Muscle layer of duodenum (tissue), 2 donors: ENCODE measurements around the gene OCLN.
"Not testable (repeated sequence)": the region's sequence is repeated elsewhere in the genome, so short reads cannot be mapped to it uniquely, and the experiment has no call there.

Experiments
- H3K27ac ChIP-seq: one replicate; pipeline ENCODE4 v1.7.0; 2013; ENCODE audit warnings: mild to moderate bottlenecking, low read length
- H3K27me3 ChIP-seq: one replicate; pipeline ENCODE4 v1.7.0; 2013; ENCODE audit warnings: low read depth, mild to moderate bottlenecking, control low read depth, low read length
- H3K36me3 ChIP-seq, 2 donors: one replicate each; pipeline ENCODE4 v1.7.0; 2013; ENCODE audit warnings: low read length in 2 of 2, control low read depth in 1 of 2, mild to moderate bottlenecking in 1 of 2; ENCODE audit not compliant: insufficient read depth in 2 of 2, control insufficient read depth in 1 of 2
- H3K4me1 ChIP-seq, 2 donors: one replicate each; pipeline ENCODE4 v1.7.0; 2013; ENCODE audit warnings: low read length in 2 of 2, mild to moderate bottlenecking in 2 of 2, control low read depth in 1 of 2, moderate library complexity in 1 of 2; ENCODE audit not compliant: insufficient read depth in 2 of 2, control insufficient read depth in 1 of 2
- H3K4me3 ChIP-seq, 2 donors: one replicate each; pipeline ENCODE4 v1.7.0; 2013; ENCODE audit warnings: low read length in 2 of 2, low read depth in 1 of 2, mild to moderate bottlenecking in 1 of 2
- H3K9me3 ChIP-seq, 2 donors: one replicate each; pipeline ENCODE4 v1.7.0; 2013; ENCODE audit warnings: low read length in 2 of 2, control low read depth in 1 of 2, mild to moderate bottlenecking in 1 of 2; ENCODE audit not compliant: control insufficient read depth in 1 of 2
- donor health status: healthy.

The OCLN gene

GRCh38 chr5:69530561-69531405, 38.2 kb downstream of the OCLN start:
- no peak overlapping the region for H3K27ac ChIP-seq
- no peaks in the 10 kb centered on the region for H3K36me3 ChIP-seq
- H3K4me3 ChIP-seq, result no peak overlapping the region
- H3K9me3 ChIP-seq, result no peaks in the 10 kb centered on the region
- no peaks in the 10 kb centered on the region for H3K27me3 ChIP-seq
- H3K4me1 ChIP-seq, result no peaks in the 10 kb centered on the region

DNA sequence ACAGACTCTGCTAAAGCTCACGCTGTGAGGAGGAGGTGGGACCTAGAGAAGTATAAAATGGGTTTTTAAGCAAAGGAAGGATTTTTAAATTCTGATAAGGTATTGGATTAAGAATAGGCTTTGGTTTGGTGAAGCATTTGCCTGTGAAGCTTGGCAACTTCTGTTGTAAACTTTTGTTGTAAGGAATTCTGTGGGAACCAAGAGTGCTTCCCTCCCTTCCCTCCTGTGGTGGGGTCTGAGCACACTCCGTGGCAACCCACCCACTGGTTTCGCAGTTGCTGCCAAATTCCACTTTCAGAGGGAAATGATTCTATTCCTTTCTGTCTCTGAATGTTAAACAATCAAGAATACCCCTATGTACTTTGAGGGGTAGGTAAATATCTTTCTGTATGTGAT, 38.8 kb downstream of the OCLN start:
- H3K4me1 ChIP-seq, result no peaks in the 10 kb centered on the region
- H3K4me3 ChIP-seq, result no peak overlapping the region
- no peaks in the 10 kb centered on the region for H3K9me3 ChIP-seq
- H3K27me3 ChIP-seq, result no peaks in the 10 kb centered on the region
- no peaks in the 10 kb centered on the region for H3K36me3 ChIP-seq
- no peak overlapping the region for H3K27ac ChIP-seq

- not testable (repeated sequence) for H3K27ac ChIP-seq, H3K9me3 ChIP-seq, H3K4me1 ChIP-seq, H3K4me3 ChIP-seq, H3K27me3 ChIP-seq, H3K36me3 ChIP-seq
These were observed 45.3 kb downstream of the OCLN start for GRCh38 chr5:69537911-69538310.

DNA sequence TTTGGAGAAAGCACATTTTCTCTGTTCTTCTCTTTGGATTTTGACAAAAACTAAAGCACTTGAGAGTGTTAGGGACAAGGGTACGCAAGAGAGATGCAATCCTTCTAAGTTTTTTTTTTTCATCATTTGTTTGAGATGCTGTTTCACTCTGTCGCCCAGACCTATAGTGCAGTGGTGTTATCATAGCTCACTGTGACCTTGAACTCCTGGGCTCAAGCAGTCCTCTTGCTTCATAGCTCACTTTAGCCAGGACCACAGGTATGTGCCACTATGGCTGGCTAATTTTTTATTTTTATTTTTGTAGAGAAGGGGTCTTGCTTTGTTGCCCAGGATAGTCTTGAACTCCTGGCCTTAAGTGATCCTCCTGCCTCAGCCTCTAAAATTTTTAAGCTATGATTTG, 46.1 kb downstream of the OCLN start:
- not testable (repeated sequence) for H3K27ac ChIP-seq, H3K9me3 ChIP-seq, H3K36me3 ChIP-seq, H3K4me3 ChIP-seq, H3K4me1 ChIP-seq, H3K27me3 ChIP-seq

DNA sequence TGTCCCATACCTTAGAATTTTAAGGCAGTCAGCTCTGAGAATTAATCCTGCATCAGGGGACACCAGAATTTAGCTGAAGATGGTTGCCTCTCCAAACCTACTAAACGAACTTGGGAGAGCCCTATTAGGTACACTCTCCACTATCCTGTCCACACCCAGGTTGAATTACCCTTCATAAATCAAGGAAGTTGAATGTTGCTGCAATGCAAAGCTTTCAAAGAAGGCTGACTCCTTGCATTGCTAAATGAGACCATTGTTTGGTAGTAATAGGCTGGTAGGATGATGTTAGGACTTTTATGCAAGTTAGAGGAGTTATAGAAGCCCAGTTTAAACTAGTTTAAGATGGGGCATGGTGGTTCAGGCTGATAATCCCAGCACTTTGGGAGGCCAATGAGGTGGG, 48.8 kb downstream of the OCLN start:
- H3K27ac ChIP-seq, H3K36me3 ChIP-seq, H3K9me3 ChIP-seq, H3K4me1 ChIP-seq, H3K27me3 ChIP-seq, H3K4me3 ChIP-seq: not testable (repeated sequence)

- H3K27ac ChIP-seq, H3K4me3 ChIP-seq, H3K36me3 ChIP-seq, H3K4me1 ChIP-seq, H3K9me3 ChIP-seq, H3K27me3 ChIP-seq: not testable (repeated sequence)
These were observed 50.4 kb downstream of the OCLN start for GRCh38 chr5:69542838-69543618.

- not testable (repeated sequence) for H3K36me3 ChIP-seq, H3K27ac ChIP-seq, H3K4me1 ChIP-seq, H3K4me3 ChIP-seq, H3K9me3 ChIP-seq, H3K27me3 ChIP-seq
These were observed 52.0 kb downstream of the OCLN start for GRCh38 chr5:69544602-69545001.

DNA sequence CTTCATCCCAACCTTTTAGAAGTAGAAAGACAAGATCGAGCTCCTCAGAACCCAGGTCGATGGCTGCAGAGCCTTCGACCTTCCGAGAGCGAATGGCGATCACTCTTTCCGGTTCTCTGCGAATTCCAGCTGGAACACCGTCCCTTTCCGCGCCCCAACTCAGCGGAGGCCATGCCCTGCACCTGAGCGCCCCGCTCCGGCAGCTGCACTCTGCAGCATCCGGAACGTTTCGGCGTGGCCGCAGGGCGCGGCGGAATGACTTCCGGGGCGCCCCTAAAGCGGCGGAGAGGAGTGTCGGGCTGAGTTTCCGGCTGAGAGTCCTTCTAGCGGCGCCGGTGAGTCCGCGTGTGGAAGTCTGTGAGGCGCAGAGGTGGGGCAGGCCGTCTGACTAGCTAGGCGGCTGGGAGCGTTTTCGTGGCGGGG, 67.3 kb downstream of the OCLN start, which contains the start of gene GTF2H2C:
Gene GTF2H2C, plus strand, starts transcription at position 284 of the 423 bp plus-strand sequence. CDS start 4,942 bp downstream, outside the sequence.
- not testable (repeated sequence) for H3K27me3 ChIP-seq, H3K27ac ChIP-seq, H3K36me3 ChIP-seq, H3K4me1 ChIP-seq, H3K9me3 ChIP-seq
- H3K4me3 ChIP-seq, result peak within 1 kb of the TSS; percentile 26 to 55

DNA sequence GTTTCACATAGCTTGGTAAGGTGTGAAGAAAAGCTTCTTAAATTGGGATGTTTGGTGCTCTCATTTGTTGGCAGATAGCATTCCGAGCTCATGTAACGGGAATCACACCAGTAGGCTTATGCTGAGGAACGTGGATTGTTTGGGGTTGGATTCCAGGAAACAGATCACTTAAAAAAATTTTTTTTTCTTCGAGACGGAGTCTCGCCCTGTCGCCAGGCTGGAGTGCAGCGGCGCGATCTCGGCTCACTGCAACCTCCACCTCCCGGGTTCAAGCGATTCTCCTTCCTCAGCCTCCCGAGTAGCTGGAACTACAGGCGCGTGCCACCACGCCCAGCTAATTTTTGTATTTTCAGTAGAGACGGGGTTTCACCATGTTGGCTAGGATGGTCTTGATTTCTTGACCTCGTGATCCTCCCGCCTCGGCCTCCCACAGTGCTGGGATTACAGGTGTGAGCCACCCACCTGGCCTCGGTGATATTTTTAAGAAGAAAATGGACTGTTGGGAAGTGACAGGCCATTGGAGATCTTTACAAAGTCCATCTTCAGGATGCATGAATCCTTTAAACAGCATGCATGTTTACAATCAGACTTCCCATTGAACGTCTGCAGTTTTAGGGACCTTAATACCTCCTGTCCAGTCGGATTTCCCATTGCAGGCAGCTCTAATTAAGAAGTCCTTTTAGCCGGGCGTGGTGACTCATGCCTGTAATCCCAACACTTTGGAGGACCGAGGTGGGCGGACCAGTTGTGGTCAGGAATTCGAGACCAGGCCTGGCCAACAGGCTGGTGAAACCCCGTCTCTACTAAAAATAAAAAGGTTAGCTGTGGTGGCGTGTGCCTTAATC, 68.2 kb downstream of the OCLN start:
- H3K36me3 ChIP-seq, H3K27ac ChIP-seq, H3K9me3 ChIP-seq, H3K27me3 ChIP-seq, H3K4me1 ChIP-seq: not testable (repeated sequence)
- H3K4me3 ChIP-seq, result peak overlapping the region in 1 of 2 donors; percentile 55

DNA sequence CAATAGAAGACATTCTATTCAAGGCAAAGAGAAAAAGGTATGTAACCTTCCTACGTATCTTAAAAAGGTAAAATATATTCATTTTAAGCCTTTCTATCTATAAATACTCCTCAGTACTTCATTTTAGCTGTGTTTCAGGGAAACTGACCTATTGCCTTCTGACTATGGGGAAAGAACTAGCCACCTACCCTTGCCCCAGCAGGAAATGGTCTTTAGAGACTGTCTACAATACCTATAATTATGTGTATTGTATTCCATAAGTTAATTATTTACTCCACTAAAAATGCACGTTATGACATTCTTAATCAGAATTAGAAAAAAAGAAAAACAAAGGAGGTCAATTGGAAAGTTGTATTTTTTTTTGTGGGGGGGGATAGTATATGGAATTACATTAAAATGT, 73.6 kb downstream of the OCLN start:
- not testable (repeated sequence) for H3K4me3 ChIP-seq, H3K27me3 ChIP-seq, H3K27ac ChIP-seq, H3K36me3 ChIP-seq, H3K4me1 ChIP-seq, H3K9me3 ChIP-seq

- not testable (repeated sequence) for H3K36me3 ChIP-seq, H3K9me3 ChIP-seq, H3K27me3 ChIP-seq
These were observed 75.5 kb downstream of the OCLN start for GRCh38 chr5:69568072-69568471.

More at GRCh38 chr5:69568072-69568471, 75.5 kb downstream of the OCLN start:
- H3K4me1 ChIP-seq, H3K27ac ChIP-seq, H3K4me3 ChIP-seq: not testable (repeated sequence)
